Astrocyte (in vitro differentiated cells and primary cell): Measurements from ENCODE around the gene CSAG1.
"Not testable (repeated sequence)": the region's sequence is repeated elsewhere in the genome, so short reads cannot be mapped to it uniquely, and the experiment has no call there.

Experiments
- CTCF ChIP-seq: IDR thresholded peaks from 2 replicates; pipeline ENCODE4 v1.5.1; 2011; ENCODE audit warnings: low read depth, mild to moderate bottlenecking, inconsistent platforms, low read length, moderate library complexity; ENCODE audit not compliant: insufficient read depth
- EZH2 ChIP-seq: IDR thresholded peaks from 2 replicates; pipeline ENCODE4 v1.6.1; 2012; ENCODE audit warnings: mild to moderate bottlenecking, low read length, inconsistent platforms; ENCODE audit not compliant: insufficient read depth

- TF ChIP-seq CTCF, EZH2: not testable (repeated sequence)
These were observed 35.3 kb downstream of the CSAG1 start, which contains the start of gene MAGEA3 for GRCh38 chrX:152697952-152698931.
